ENCODE data around the gene STK33.

Gene STK33

GRCh38 chr11:8459711-8460399, 134.2 kb downstream of the STK33 start:
- Histone ChIP-seq H3K9ac (no peak overlapping the region), H4K20me1 (no peaks in the 10 kb centered on the region), H3K27me3 (no peaks in the 10 kb centered on the region), H3K4me2 (no peak overlapping the region), H3K4me3 (no peak overlapping the region), H3K27ac (no peak overlapping the region), H3K4me1 (no peaks in the 10 kb centered on the region), H3K9me3 (no peaks in the 10 kb centered on the region), H3K36me3 (no peaks in the 10 kb centered on the region)
- no peak for TF ChIP-seq Cebpa-rat (IDR thresholded peaks at IDR 0.05)

DNA sequence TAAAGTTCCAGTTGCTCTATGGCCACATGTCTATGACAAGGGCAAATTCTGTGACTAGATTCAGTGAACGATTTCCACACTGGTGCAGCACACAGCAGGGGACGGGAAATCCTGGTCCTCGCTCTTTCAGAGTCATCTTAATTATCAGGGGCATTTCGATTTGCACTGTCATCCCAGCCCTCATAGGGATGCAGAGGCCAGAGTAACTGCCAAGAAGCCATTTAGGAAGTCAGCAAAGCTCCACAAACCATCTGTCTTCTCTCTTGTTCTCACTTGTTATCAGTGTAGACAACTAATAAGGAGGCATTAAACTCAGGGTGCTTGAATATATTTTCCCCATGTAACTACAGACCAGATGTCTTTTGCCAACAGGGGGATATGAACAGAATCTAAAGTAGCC, 151.7 kb downstream of the STK33 start:
- H4K20me1 ChIP-seq: no peaks in the 10 kb centered on the region
- H3K9ac ChIP-seq: no peak overlapping the region
- H3K27me3 ChIP-seq: no peaks in the 10 kb centered on the region
- no peak overlapping the region for H3K4me3 ChIP-seq
- no peaks in the 10 kb centered on the region for H3K36me3 ChIP-seq
- no peak for TF ChIP-seq Cebpa-rat (IDR thresholded peaks at IDR 0.05)
- no peaks in the 10 kb centered on the region for H3K9me3 ChIP-seq
- H3K4me2 ChIP-seq: no peak overlapping the region
- no peaks in the 10 kb centered on the region for H3K4me1 ChIP-seq
- no peak overlapping the region for H3K27ac ChIP-seq

GRCh38 chr11:8440649-8441048, 153.4 kb downstream of the STK33 start:
- H3K27ac ChIP-seq: no peak overlapping the region
- H3K9me3 ChIP-seq: no peaks in the 10 kb centered on the region
- H3K4me2 ChIP-seq: no peak overlapping the region
- no peak for TF ChIP-seq Cebpa-rat (IDR thresholded peaks at IDR 0.05)
- H4K20me1 ChIP-seq: no peaks in the 10 kb centered on the region
- H3K4me1 ChIP-seq: no peaks in the 10 kb centered on the region
- no peaks in the 10 kb centered on the region for H3K27me3 ChIP-seq
- no peaks in the 10 kb centered on the region for H3K36me3 ChIP-seq
- H3K9ac ChIP-seq: no peak overlapping the region
- H3K4me3 ChIP-seq: no peak overlapping the region

DNA sequence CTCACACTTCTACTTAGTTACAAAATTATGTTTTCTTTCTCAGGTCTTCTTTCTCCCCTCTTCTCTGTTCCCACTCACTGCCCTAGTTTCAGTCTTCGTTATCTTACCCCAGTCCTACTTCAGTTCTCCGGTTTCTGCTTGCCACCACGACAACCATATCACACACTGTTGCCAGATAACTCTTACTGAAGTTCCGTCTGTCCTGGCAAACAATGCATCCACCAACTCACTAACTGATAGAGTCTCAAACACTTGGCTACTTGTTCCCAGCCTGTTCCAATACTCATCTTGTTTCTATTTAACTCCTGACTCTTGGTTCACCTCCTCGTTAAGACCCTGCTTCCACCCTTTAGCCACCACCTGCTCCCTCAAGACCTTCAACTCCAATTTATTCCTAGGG, 164.5 kb downstream of the STK33 start:
- Histone ChIP-seq H3K4me1 (no peaks in the 10 kb centered on the region), H3K4me3 (no peak overlapping the region), H3K36me3 (no peaks in the 10 kb centered on the region), H3K4me2 (no peak overlapping the region), H3K27ac (no peak overlapping the region), H3K27me3 (no peaks in the 10 kb centered on the region), H4K20me1 (no peaks in the 10 kb centered on the region), H3K9ac (no peak overlapping the region), H3K9me3 (0 out of 2 replicates have a peak, but pooled peaks cover 4% of the 10 kb centered on the region)
- no peak for TF ChIP-seq Cebpa-rat (IDR thresholded peaks at IDR 0.05)

GRCh38 chr11:8426076-8426475, 168.0 kb downstream of the STK33 start:
- H4K20me1 ChIP-seq: no peaks in the 10 kb centered on the region
- H3K27me3 ChIP-seq: no peaks in the 10 kb centered on the region
- no peak overlapping the region for H3K4me2 ChIP-seq
- no peak for TF ChIP-seq Cebpa-rat (IDR thresholded peaks at IDR 0.05)
- H3K9me3 ChIP-seq: 0 out of 2 replicates have a peak, but pooled peaks cover 4% of the 10 kb centered on the region
- no peaks in the 10 kb centered on the region for H3K36me3 ChIP-seq
- H3K4me1 ChIP-seq: no peaks in the 10 kb centered on the region
- H3K27ac ChIP-seq: no peak overlapping the region
- H3K4me3 ChIP-seq: no peak overlapping the region
- H3K9ac ChIP-seq: no peak overlapping the region

GRCh38 chr11:8415195-8415594, 178.8 kb downstream of the STK33 start:
- no peak for TF ChIP-seq Cebpa-rat (IDR thresholded peaks at IDR 0.05)
- Histone ChIP-seq H3K4me2 (no peak overlapping the region), H3K27ac (no peak overlapping the region), H3K9ac (no peak overlapping the region), H3K4me1 (no peaks in the 10 kb centered on the region), H3K4me3 (no peak overlapping the region), H3K36me3 (no peaks in the 10 kb centered on the region), H3K9me3 (no peaks in the 10 kb centered on the region), H3K27me3 (no peaks in the 10 kb centered on the region), H4K20me1 (no peaks in the 10 kb centered on the region)

- no peak overlapping the region for H3K4me3 ChIP-seq
- H3K27me3 ChIP-seq: no peaks in the 10 kb centered on the region
- no peaks in the 10 kb centered on the region for H3K4me1 ChIP-seq
- H4K20me1 ChIP-seq: no peaks in the 10 kb centered on the region
- H3K9me3 ChIP-seq: peaks cover 5% of the 10 kb centered on the region; the same call in 1 of the 2 replicates
- no peak overlapping the region for H3K4me2 ChIP-seq
- no peaks in the 10 kb centered on the region for H3K36me3 ChIP-seq
- no peak overlapping the region for H3K9ac ChIP-seq
- no peak for TF ChIP-seq Cebpa-rat (IDR thresholded peaks at IDR 0.05)
- no peak overlapping the region for H3K27ac ChIP-seq
Measured at GRCh38 chr11:8408151-8408941, 185.7 kb downstream of the STK33 start.

GRCh38 chr11:8403310-8403709, 190.7 kb downstream of the STK33 start:
- H3K9ac ChIP-seq: no peak overlapping the region
- H4K20me1 ChIP-seq: no peaks in the 10 kb centered on the region
- no peaks in the 10 kb centered on the region for H3K4me1 ChIP-seq
- no peaks in the 10 kb centered on the region for H3K36me3 ChIP-seq
- no peak overlapping the region for H3K27ac ChIP-seq
- TF ChIP-seq Cebpa-rat (IDR thresholded peaks at IDR 0.05): no peak
- no peak overlapping the region for H3K4me3 ChIP-seq
- no peaks in the 10 kb centered on the region for H3K27me3 ChIP-seq
- H3K4me2 ChIP-seq: no peak overlapping the region
- H3K9me3 ChIP-seq: peaks cover 5% of the 10 kb centered on the region; the same call in 1 of the 2 replicates

GRCh38 chr11:8392886-8393285, 201.1 kb downstream of the STK33 start:
- Histone ChIP-seq H3K27ac (no peak overlapping the region), H3K9me3 (no peaks in the 10 kb centered on the region), H3K36me3 (no peaks in the 10 kb centered on the region), H3K4me2 (no peak overlapping the region), H3K4me3 (no peak overlapping the region), H3K4me1 (no peaks in the 10 kb centered on the region), H3K27me3 (no peaks in the 10 kb centered on the region), H3K9ac (no peak overlapping the region), H4K20me1 (no peaks in the 10 kb centered on the region)
- no peak for TF ChIP-seq Cebpa-rat (IDR thresholded peaks at IDR 0.05)

GRCh38 chr11:8392166-8392565, 201.9 kb downstream of the STK33 start:
- Histone ChIP-seq H3K4me2 (no peak overlapping the region), H3K4me1 (no peaks in the 10 kb centered on the region), H3K27ac (no peak overlapping the region), H4K20me1 (no peaks in the 10 kb centered on the region), H3K9ac (no peak overlapping the region), H3K36me3 (no peaks in the 10 kb centered on the region), H3K4me3 (no peak overlapping the region), H3K9me3 (no peaks in the 10 kb centered on the region), H3K27me3 (no peaks in the 10 kb centered on the region)
- no peak for TF ChIP-seq Cebpa-rat (IDR thresholded peaks at IDR 0.05)
